Activated T-helper 1 cell treated with anti-CD3 and anti-CD28 coated beads, Interleukin-12 subunit alpha, Interleukin-12 subunit beta, Interleukin-2, Interleukin-4 antibody, amounts not matched to agents 30 ng/mL and 10 ng/mL and 1 ng/mL, durations not matched to agents 14 hours and 24 hours and 36 hours (primary cell): ENCODE measurements around the gene MINPP1. TPM values are rescaled to one million over a fixed set of nuclear protein-coding genes. Genes with fewer than 3 reads are reported as not detected.

Experiments
- total RNA-seq: library from RNA; stranded (reverse); gene quantifications from 2 replicates; pipeline ENCODE4 v1.2.3, GENCODE V29; 2022

MINPP1 gene
- total RNA-seq, 1 donor from 2014 or later = 12.3 TPM

Other genes with a start within 250 kb of the MINPP1 start
- gene NUTM2D, start 147.1 kb upstream of the MINPP1 start, total RNA-seq = 1.5 and 2.2 TPM in 2 replicates
- 0.07 and 0.21 TPM in 2 replicates for gene PAPSS2, start 155.0 kb downstream of the MINPP1 start, total RNA-seq